ENCODE measurements around the gene TACR3.
"Not testable (repeated sequence)": the region's sequence is repeated elsewhere in the genome, so short reads cannot be mapped to it uniquely, and the experiment has no call there.

Gene TACR3

GRCh38 chr4:103567591-103567990 is 152.2 kb downstream of the TACR3 start:
- no peaks in the 10 kb centered on the region for H3K4me1 ChIP-seq (ENCODE audit: insufficient read depth, low read length)
- H2AFZ ChIP-seq (ENCODE audit: low read depth, low read length), result no peak overlapping the region
- no peak overlapping the region for H3K4me2 ChIP-seq (ENCODE audit: insufficient read depth, low read length)
- H3K27ac ChIP-seq (ENCODE audit: low read length), result no peak overlapping the region
- H3K27me3 ChIP-seq (ENCODE audit: insufficient read depth, low read length, poor library complexity), result no peaks in the 10 kb centered on the region
- H3K9me3 ChIP-seq (ENCODE audit: insufficient read depth, low read length, severe bottlenecking), result no peaks in the 10 kb centered on the region
- ATAC-seq (ENCODE audit: insufficient read depth, low read depth) (no peak), DNase-seq (no peak)
- no peaks in the 10 kb centered on the region for H4K20me1 ChIP-seq (ENCODE audit: insufficient read depth, low read length)
- TF ChIP-seq CTCF (IDR thresholded peaks at IDR 0.05; ENCODE audit: borderline replicate concordance, extremely low read depth, low read length, poor library complexity, severe bottlenecking) (no peak), EZH2 (IDR thresholded peaks at IDR 0.05; ENCODE audit: borderline replicate concordance, low read depth, low read length, severe bottlenecking) (no peak)
- H3K36me3 ChIP-seq (ENCODE audit: insufficient read depth, low read length), result no peaks in the 10 kb centered on the region
- H3K79me2 ChIP-seq (ENCODE audit: insufficient read depth, low read length), result no peaks in the 10 kb centered on the region
- no peak overlapping the region for H3K4me3 ChIP-seq (ENCODE audit: low read depth in 1 of 2, low read length in 2 of 2)
- H3K9ac ChIP-seq (ENCODE audit: low read depth, low read length), result no peak overlapping the region

GRCh38 chr4:103559178-103559577 is 160.6 kb downstream of the TACR3 start:
- not testable (repeated sequence) for ATAC-seq (ENCODE audit: insufficient read depth, low read depth); H3K27me3 ChIP-seq (ENCODE audit: insufficient read depth, low read length, poor library complexity); H4K20me1 ChIP-seq (ENCODE audit: insufficient read depth, low read length); H3K4me1 ChIP-seq (ENCODE audit: insufficient read depth, low read length); H3K27ac ChIP-seq (ENCODE audit: low read length); H3K36me3 ChIP-seq (ENCODE audit: insufficient read depth, low read length); H3K9me3 ChIP-seq (ENCODE audit: insufficient read depth, low read length, severe bottlenecking); H3K4me2 ChIP-seq (ENCODE audit: insufficient read depth, low read length); H3K9ac ChIP-seq (ENCODE audit: low read depth, low read length); DNase-seq; H3K4me3 ChIP-seq (ENCODE audit: low read depth in 1 of 2, low read length in 2 of 2); H3K79me2 ChIP-seq (ENCODE audit: insufficient read depth, low read length); H2AFZ ChIP-seq (ENCODE audit: low read depth, low read length)

Measured in DND-41 (cell line).